GM18505 (cell line): ENCODE data around the gene SRSF3.
"Not testable (repeated sequence)": the region's sequence is repeated elsewhere in the genome, so short reads cannot be mapped to it uniquely, and the experiment has no call there.

Experiments
- ATAC-seq: cut with Tn5 transposase; IDR thresholded peaks from one replicate; pipeline ENCODE4 v1.9.1; 2021; ENCODE audit not compliant: unreplicated experiment
- POLR2A ChIP-seq: IDR thresholded peaks from 4 replicates; pipeline ENCODE4 v1.6.1; 2011; ENCODE audit warnings: borderline replicate concordance; ENCODE audit not compliant: insufficient read depth, insufficient read length; ENCODE audit errors: extremely low read depth

Gene SRSF3

DNA sequence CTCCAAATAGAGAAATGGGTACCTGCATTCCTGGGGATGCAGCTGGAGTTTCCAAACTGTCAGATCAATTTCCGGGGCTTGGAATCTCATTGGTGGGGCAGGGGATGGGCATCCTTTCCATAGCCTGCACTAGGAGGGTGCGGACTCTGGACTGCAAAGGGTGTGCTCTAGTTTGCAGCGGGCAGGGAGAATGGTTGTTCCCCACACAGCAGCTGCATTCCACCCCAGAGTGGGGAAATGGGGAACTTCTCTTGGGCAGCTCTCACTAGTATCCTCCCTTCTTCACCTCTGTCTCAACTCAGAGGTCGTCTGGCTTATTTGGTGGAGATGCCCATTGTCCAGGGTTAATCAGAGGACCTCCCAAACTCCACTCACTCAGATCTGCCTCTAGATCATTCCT, 49.8 kb downstream of the SRSF3 start:
- no peak for ATAC-seq
- TF ChIP-seq POLR2A: no peak

DNA sequence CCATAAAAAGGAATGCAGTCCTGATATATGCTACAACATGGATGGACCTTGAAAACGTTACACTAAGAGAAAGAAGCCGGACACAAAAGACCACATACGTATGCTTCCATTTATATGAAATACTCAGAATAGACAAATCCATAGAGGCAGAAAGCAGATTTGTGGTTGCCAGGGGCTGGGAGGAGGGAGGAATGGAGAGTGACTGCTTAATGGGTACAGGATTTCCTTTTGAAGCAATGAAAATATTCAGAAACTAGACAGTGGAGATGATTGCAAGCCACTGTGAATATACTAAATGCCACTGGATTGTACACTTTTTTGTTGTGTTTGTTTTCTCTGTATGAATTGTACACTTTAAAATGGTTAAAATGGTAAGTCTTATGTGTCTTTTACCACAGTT, 54.9 kb downstream of the SRSF3 start:
- ATAC-seq: no peak
- TF ChIP-seq POLR2A: no peak

DNA sequence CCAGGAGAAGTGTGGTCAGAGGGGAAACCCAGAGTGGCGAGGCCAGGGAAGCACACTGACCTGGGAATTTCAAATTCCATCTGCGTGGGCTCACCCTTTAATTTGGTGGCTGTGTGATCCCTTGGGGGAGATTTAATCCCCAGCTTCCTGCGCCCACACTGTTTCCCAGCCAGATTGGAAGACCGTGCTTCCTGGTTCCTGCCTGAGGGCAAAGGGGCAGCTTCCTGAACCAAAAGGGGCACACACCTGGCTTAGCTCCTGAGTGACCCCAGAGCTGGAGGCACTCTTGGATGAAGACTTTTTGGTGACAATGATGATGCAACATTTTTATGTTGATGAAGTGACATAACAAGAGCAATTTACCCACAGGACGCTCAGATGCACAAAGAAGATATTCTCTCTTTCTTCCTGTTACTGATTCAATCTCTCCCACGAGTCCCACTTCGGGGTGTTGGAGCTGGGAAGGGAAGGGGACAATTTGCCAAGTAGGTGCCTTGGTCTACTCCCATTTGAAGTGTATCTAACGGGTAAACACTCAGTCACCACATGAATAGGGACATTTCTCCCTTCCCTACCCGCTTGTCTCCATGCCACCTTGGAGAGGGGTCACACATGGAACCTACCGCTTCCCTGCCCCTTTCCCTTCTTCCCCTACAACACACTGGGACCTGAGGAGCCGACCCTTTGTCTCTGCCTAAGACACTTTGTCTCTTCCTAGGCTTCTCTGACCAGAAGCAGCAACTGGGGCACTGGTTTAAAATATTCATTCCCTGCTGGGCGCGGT, 55.7 kb downstream of the SRSF3 start:
- no peak for TF ChIP-seq POLR2A
- ATAC-seq: no peak

DNA sequence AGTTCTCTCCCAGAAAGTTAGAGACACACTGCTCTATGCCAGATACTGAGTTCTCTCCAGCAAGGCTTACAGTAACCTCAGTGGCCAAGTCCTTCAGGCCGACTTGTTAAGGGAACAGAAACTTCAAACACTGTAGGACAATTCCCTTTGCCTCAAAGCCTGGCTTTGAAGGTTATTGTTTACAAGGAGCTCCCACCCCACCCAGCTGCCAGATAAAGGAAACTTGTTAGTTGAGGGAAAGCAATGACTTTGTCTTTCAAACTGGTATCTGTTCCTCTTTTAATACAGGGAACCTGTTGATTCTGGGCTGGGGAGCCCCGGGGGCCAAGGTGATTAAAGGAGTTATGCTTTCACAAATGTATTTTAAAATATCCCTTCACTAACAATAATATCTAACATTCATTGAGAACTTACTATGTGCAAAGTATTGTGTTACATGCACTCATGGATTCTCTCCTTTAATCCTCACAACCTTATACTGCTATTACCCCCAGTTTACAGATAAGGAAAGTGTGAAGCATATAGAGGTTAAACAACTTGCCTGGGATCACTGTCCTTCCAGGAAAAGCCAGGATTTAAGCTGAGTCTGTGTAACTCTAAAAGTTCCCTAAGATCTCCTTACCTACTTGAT, 56.8 kb downstream of the SRSF3 start:
- no peak for ATAC-seq
- no peak for TF ChIP-seq POLR2A

GRCh38 chr6:36651659-36652379, 57.7 kb downstream of the SRSF3 start:
- ATAC-seq: no peak
- TF ChIP-seq POLR2A: no peak

- not testable (repeated sequence) for ATAC-seq
Measured at GRCh38 chr6:36654469-36654868, 60.3 kb downstream of the SRSF3 start.
